Measurements from ENCODE around the gene CAPN15.
"Not testable (repeated sequence)": the region's sequence is repeated elsewhere in the genome, so short reads cannot be mapped to it uniquely, and the experiment has no call there.

CAPN15 gene

GRCh38 chr16:506246-506546 is 21.3 kb upstream of the CAPN15 start:
- DNase-seq (ENCODE audit: low read depth in 3 of 3, low spot score in 1 of 3): no peak

- not testable (repeated sequence) for DNase-seq (ENCODE audit: low read depth in 3 of 3, low spot score in 1 of 3)
Measured at GRCh38 chr16:507527-507926, 20.0 kb upstream of the CAPN15 start.

- no peak for DNase-seq (ENCODE audit: low read depth in 3 of 3, low spot score in 1 of 3)
Measured at GRCh38 chr16:507996-508395, 19.5 kb upstream of the CAPN15 start.

GRCh38 chr16:508884-509736 is 18.4 kb upstream of the CAPN15 start:
- no peak for DNase-seq (ENCODE audit: low read depth in 3 of 3, low spot score in 1 of 3)

- no peak for DNase-seq (ENCODE audit: low read depth in 3 of 3, low spot score in 1 of 3)
Measured at GRCh38 chr16:510066-510825, 17.3 kb upstream of the CAPN15 start.

GRCh38 chr16:512802-513201 is 14.7 kb upstream of the CAPN15 start:
- DNase-seq (ENCODE audit: low read depth in 3 of 3, low spot score in 1 of 3): no peak

- no peak for DNase-seq (ENCODE audit: low read depth in 3 of 3, low spot score in 1 of 3)
Measured at GRCh38 chr16:513950-514349, 13.6 kb upstream of the CAPN15 start.

- DNase-seq (ENCODE audit: low read depth in 3 of 3, low spot score in 1 of 3): no peak
Measured at GRCh38 chr16:515175-515938, 12.2 kb upstream of the CAPN15 start.

- DNase-seq (ENCODE audit: low read depth in 3 of 3, low spot score in 1 of 3): no peak
Measured at GRCh38 chr16:515939-516226, 11.6 kb upstream of the CAPN15 start.

GRCh38 chr16:516301-516700 is 11.2 kb upstream of the CAPN15 start:
- no peak for DNase-seq (ENCODE audit: low read depth in 3 of 3, low spot score in 1 of 3)

GRCh38 chr16:518858-519257 is 8.7 kb upstream of the CAPN15 start:
- DNase-seq (ENCODE audit: low read depth in 3 of 3, low spot score in 1 of 3): no peak

GRCh38 chr16:519425-519824 is 8.1 kb upstream of the CAPN15 start:
- DNase-seq (ENCODE audit: low read depth in 3 of 3, low spot score in 1 of 3): no peak

GRCh38 chr16:519841-520687 is 7.4 kb upstream of the CAPN15 start:
- DNase-seq (ENCODE audit: low read depth in 3 of 3, low spot score in 1 of 3): no peak

- no peak for DNase-seq (ENCODE audit: low read depth in 3 of 3, low spot score in 1 of 3)
Measured at GRCh38 chr16:520847-521246, 6.7 kb upstream of the CAPN15 start.

GRCh38 chr16:521381-522210 is 5.9 kb upstream of the CAPN15 start:
- no peak for DNase-seq (ENCODE audit: low read depth in 3 of 3, low spot score in 1 of 3)

GRCh38 chr16:522320-523096 is 5.0 kb upstream of the CAPN15 start:
- no peak for DNase-seq (ENCODE audit: low read depth in 3 of 3, low spot score in 1 of 3)

GRCh38 chr16:523097-523741 is 4.3 kb upstream of the CAPN15 start:
- no peak for DNase-seq (ENCODE audit: low read depth in 3 of 3, low spot score in 1 of 3)

- DNase-seq (ENCODE audit: low read depth in 3 of 3, low spot score in 1 of 3): no peak
Measured at GRCh38 chr16:524274-525040, 3.1 kb upstream of the CAPN15 start.
